HL-60 (cell line): ENCODE measurements around the gene ATRIP.

Experiments
- CTCF ChIP-seq: IDR thresholded peaks from one replicate; pipeline ENCODE4 v1.5.1; 2011; ENCODE audit warnings: low read length, control low read depth, inconsistent platforms; ENCODE audit not compliant: insufficient read depth
- GABPA ChIP-seq: IDR thresholded peaks from 2 replicates; pipeline ENCODE4 v1.6.1; 2012; ENCODE audit warnings: low read depth
- TF ChIP-seq, protein P1 (sequence below): IDR thresholded peaks from 2 replicates; pipeline ENCODE4 v1.6.1; 2012; ENCODE audit warnings: low read depth; ENCODE audit not compliant: insufficient replicate concordance

DNA sequence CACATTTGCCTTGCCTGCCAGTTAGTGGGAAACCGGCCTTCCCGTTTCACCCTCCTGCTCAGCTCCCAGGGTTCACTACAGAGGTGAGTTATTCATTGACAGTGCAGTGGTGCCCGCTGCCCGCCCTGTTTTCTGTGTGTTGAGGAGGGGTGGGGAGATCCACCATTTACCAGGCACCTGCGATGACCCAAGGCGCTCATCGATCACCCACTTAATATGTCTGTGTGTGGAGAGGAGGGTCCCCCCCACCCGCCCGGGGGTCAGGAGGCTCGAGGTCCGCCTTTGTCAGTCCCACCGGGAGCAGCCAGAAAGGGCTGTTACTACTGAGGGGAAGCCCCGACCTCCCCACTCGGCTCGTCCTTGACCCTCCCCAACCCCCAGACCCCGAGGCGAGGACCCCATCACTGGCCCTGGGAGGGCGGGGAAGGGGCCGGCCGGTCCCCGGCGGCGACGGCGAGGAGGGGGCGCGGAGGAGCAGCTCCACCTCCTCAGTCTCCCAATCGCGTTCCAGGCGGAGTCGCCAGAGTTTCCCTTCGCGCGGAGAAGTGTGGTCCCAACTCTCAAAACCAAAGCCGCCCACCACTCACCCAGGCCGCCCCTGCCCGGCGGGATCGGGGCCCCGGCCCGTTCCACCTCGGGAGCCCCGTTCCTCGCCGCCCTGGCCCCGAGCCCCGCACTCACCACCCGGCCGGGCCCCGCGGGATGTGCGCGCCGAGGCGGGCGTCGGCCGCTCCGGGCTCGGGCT lies 17.8 kb upstream of the ATRIP start:
- TF ChIP-seq CTCF (no peak), GABPA (no peak)
- TF ChIP-seq, protein P1, sequence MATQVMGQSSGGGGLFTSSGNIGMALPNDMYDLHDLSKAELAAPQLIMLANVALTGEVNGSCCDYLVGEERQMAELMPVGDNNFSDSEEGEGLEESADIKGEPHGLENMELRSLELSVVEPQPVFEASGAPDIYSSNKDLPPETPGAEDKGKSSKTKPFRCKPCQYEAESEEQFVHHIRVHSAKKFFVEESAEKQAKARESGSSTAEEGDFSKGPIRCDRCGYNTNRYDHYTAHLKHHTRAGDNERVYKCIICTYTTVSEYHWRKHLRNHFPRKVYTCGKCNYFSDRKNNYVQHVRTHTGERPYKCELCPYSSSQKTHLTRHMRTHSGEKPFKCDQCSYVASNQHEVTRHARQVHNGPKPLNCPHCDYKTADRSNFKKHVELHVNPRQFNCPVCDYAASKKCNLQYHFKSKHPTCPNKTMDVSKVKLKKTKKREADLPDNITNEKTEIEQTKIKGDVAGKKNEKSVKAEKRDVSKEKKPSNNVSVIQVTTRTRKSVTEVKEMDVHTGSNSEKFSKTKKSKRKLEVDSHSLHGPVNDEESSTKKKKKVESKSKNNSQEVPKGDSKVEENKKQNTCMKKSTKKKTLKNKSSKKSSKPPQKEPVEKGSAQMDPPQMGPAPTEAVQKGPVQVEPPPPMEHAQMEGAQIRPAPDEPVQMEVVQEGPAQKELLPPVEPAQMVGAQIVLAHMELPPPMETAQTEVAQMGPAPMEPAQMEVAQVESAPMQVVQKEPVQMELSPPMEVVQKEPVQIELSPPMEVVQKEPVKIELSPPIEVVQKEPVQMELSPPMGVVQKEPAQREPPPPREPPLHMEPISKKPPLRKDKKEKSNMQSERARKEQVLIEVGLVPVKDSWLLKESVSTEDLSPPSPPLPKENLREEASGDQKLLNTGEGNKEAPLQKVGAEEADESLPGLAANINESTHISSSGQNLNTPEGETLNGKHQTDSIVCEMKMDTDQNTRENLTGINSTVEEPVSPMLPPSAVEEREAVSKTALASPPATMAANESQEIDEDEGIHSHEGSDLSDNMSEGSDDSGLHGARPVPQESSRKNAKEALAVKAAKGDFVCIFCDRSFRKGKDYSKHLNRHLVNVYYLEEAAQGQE, result no peak
